BLaER1 (cell line): ENCODE results near the gene FYCO1.
"Not testable (repeated sequence)": the region's sequence is repeated elsewhere in the genome, so short reads cannot be mapped to it uniquely, and the experiment has no call there.

Experiments
- H3K27ac ChIP-seq: shearing (Covaris generic); formaldehyde crosslinking; 2 replicates; pipeline ENCODE4 v1.8.1; 2022
- H3K27me3 ChIP-seq: shearing (Covaris generic); formaldehyde crosslinking; 2 replicates; pipeline ENCODE4 v1.8.1; 2022
- H3K36me3 ChIP-seq: shearing (Covaris generic); formaldehyde crosslinking; 2 replicates; pipeline ENCODE4 v1.8.1; 2022
- H3K4me1 ChIP-seq: shearing (Covaris generic); formaldehyde crosslinking; 2 replicates; pipeline ENCODE4 v1.8.1; 2022
- H3K4me2 ChIP-seq: shearing (Covaris generic); formaldehyde crosslinking; 2 replicates; pipeline ENCODE4 v1.8.1; 2022
- H3K4me3 ChIP-seq: shearing (Covaris generic); formaldehyde crosslinking; 2 replicates; pipeline ENCODE4 v1.8.1; 2022
- H3K9ac ChIP-seq: shearing (Covaris generic); formaldehyde crosslinking; 2 replicates; pipeline ENCODE4 v1.8.1; 2022
- H3K9me3 ChIP-seq: shearing (Covaris generic); formaldehyde crosslinking; 2 replicates; pipeline ENCODE4 v1.8.1; 2022
- H4K20me1 ChIP-seq: shearing (Covaris generic); formaldehyde crosslinking; 2 replicates; pipeline ENCODE4 v1.8.1; 2022
- Cebpa-rat ChIP-seq: shearing (Covaris generic); IDR thresholded peaks from 2 replicates; pipeline ENCODE4 v1.8.1; 2022

Gene FYCO1

DNA sequence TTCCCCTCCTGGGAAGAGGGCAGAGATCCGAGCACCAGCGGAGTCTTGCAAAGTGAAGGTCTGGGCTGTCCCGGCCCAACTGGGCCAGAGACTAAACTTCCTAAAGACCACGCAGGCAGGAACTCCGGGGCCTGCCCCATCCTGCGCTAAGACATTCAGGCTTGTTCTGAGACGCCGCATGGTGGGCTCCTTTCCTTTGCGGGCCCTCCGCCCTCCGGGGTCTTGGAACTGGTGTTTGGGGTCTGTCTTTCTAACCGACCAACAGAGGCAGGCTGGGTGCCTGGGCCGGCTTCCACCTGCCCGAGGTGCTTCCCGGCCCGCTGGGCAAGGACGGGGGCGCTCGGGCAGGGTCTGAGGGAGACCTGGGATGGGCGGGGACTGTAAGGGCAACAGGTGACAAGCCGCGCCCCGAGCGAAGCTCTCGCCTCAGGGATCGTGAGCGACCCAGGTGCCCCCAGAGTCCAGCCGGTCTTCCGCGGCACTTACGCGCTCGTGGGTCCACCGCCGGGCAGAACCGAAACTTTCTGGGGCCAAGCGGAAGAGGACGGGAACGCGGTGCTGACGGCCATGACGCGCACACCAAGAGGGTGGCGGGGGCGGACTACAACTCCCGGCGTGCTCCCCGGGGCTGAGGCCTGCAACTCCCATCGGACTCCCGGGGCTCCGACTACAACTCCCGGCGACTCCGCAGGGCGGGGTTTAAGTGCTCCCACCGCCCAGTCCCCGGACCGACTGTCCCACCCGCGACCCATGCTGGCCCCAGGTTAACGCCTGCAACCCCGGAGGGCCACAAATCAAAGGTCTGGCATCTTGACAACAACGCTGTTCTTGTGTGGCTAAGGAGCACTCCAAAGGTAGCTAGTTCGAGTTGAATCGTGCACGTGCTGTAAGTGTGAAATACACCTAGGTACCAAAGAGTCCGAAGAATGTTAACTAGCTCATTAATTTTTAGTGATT lies at the start of gene FYCO1:
Gene FYCO1 (minus strand): TSS at position 589 of the 957 bp plus-strand sequence. CDS start 10,914 bp downstream, outside the sequence.
- Histone ChIP-seq H3K4me2 (peak within 1 kb of the TSS; percentile 90), H3K27ac (peak within 1 kb of the TSS; percentile 95), H3K27me3 (no peaks in the 10 kb centered on the region), H4K20me1 (peaks cover 25% of the 10 kb centered on the region), H3K4me1 (peaks cover 42% of the 10 kb centered on the region), H3K4me3 (peak within 1 kb of the TSS; percentile 96), H3K9me3 (no peaks in the 10 kb centered on the region), H3K9ac (peak within 1 kb of the TSS; percentile 94), H3K36me3 (peaks cover 8% of the 10 kb centered on the region; the same call in 1 of the 2 replicates)
- no peak for TF ChIP-seq Cebpa-rat

DNA sequence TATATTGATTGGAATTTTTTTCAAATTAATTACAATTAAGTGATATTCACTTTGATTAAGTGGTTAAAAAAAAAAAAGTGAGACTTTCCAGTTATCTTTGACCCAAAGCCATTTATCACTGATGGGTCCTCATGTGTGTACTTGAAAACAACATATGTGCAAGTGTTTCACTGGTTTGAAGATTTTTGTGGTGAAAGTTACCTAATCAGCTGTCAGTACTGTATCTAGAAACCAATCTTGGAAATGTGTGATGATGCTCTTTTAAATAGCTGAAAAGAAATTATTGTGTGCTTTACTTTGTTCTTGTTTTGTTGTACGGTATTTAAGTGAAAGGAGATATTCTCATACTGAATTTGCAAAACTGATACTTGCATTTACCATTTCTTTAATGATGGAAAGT lies 43.3 kb upstream of the FYCO1 start:
- Histone ChIP-seq H3K4me2 (no peak overlapping the region), H3K27me3 (no peaks in the 10 kb centered on the region), H3K9me3 (peaks cover 7% of the 10 kb centered on the region; the same call in 1 of the 2 replicates), H3K36me3 (no peaks in the 10 kb centered on the region), H3K27ac (no peak overlapping the region), H3K4me3 (no peak overlapping the region), H3K9ac (no peak overlapping the region), H3K4me1 (no peaks in the 10 kb centered on the region), H4K20me1 (no peaks in the 10 kb centered on the region)
- TF ChIP-seq Cebpa-rat, result no peak

DNA sequence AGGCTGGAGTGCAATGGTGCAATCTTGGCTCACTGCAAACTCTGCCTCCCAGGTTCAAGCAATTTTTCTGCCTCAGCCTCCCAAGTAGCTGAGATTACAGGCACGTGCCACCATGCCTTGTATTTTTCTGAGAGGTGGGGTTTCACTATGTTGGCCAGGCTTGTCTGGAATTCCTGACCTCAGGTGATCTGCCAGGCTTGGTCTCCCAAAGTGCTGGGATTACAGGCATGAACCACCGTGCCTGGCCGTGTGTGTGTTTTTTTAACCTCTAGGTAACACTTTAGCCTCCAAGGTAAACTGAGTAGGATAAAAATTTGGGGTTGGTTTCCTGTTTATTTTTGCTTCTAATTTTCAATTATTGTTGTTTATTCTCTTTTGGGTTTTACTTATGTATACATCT lies 42.4 kb upstream of the FYCO1 start:
- H3K27ac ChIP-seq, H3K4me2 ChIP-seq, H4K20me1 ChIP-seq, H3K4me1 ChIP-seq, H3K9me3 ChIP-seq, H3K36me3 ChIP-seq, H3K4me3 ChIP-seq, H3K27me3 ChIP-seq, H3K9ac ChIP-seq: not testable (repeated sequence)

DNA sequence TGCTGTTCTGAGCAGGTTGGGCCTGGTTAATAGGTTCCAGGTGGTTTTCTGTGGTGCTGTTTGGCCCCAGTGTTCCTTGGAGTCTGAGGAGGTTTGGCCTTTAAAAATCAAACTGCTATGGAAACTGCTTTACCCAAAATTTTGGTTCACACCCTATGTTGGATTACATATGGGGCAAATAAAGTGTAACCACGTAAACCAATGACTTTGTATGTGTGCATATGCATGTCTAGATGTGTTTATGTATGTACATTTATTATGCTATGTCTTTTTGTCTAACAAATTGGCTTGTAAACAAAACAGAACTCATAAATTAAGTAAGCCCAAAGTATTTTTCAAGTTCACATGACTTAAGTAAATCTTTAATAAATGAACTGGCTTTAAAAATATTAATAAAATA lies 40.6 kb upstream of the FYCO1 start:
- H3K4me1 ChIP-seq, result no peaks in the 10 kb centered on the region

DNA sequence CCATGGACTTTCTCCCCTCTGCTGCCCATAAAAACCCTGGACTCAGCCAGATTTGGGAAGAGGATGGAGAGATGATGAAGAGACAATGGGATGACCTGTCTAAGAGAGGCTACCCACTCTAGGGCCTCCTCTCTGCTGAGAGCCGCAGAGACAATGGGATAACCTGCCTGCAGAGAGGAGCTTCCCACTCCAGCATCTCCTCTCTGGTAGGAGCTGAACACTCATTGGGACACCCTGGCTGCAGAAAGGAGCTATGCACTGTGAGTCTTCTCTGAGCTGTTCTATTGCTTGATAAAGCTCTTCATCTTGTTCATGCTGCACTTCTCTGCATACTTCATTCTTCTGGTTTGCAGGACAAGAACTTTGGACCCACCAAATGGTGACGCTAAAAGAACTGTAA lies 36.1 kb upstream of the FYCO1 start:
- peaks cover 48% of the 10 kb centered on the region for H3K9me3 ChIP-seq
- H3K4me3 ChIP-seq, result no peak overlapping the region
- no peak for TF ChIP-seq Cebpa-rat
- no peak overlapping the region for H3K27ac ChIP-seq
- no peaks in the 10 kb centered on the region for H3K4me1 ChIP-seq
- no peak overlapping the region for H3K9ac ChIP-seq
- H3K36me3 ChIP-seq, result no peaks in the 10 kb centered on the region
- no peaks in the 10 kb centered on the region for H3K27me3 ChIP-seq
- H4K20me1 ChIP-seq, result no peaks in the 10 kb centered on the region
- H3K4me2 ChIP-seq, result no peak overlapping the region

More for the DNA sequence above, 40.6 kb upstream of the FYCO1 start:
- H3K4me2 ChIP-seq, result no peak overlapping the region
- no peak overlapping the region for H3K27ac ChIP-seq
- no peaks in the 10 kb centered on the region for H3K36me3 ChIP-seq
- no peaks in the 10 kb centered on the region for H4K20me1 ChIP-seq
- H3K9ac ChIP-seq, result no peak overlapping the region
- no peak for TF ChIP-seq Cebpa-rat
- H3K4me3 ChIP-seq, result no peak overlapping the region
- no peaks in the 10 kb centered on the region for H3K27me3 ChIP-seq
- H3K9me3 ChIP-seq, result peaks cover 19% of the 10 kb centered on the region

DNA sequence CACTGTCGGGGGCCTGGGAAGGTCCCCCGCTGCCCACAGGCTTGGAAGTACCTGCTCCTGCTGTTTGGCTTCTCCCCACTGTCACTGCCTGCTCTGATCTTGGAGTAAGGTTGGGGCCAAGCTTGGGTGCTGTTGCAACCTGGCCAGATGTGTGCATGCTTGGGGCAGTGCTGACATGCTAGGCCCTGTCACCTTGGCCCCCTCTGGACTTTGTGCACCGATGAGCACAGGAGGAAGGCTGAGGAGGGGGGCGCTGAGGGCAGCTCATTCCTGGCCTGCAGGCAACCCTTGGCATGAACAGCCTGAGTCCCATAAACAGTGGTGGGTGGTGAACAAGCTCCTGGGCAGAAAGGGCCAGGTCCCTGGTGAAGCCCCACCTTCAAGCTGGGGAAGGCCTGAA lies 35.6 kb upstream of the FYCO1 start:
- Histone ChIP-seq H4K20me1 (no peaks in the 10 kb centered on the region), H3K36me3 (no peaks in the 10 kb centered on the region), H3K4me3 (no peak overlapping the region), H3K4me2 (no peak overlapping the region), H3K27ac (no peak overlapping the region), H3K9ac (no peak overlapping the region), H3K27me3 (no peaks in the 10 kb centered on the region), H3K4me1 (no peaks in the 10 kb centered on the region), H3K9me3 (peaks cover 52% of the 10 kb centered on the region)
- TF ChIP-seq Cebpa-rat, result no peak

DNA sequence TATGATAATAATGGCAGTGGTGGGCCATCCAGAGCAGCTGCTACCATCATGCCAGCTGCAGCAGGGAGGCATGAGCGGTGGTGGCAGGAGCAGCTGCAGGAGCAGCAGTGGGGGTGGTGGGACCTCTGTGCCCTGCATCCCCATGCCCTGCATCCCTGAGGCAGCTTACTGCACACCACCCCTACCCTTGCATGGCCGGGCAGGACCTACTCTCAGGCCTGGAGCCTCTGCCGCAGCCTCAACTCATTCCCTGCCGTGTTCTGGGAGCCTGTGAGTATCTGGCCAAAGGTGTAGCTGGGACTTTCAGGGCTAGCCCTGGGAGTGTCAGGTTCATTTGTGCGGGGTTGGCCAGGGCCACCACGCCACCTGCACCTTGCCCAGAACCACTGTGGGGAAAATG lies 35.0 kb upstream of the FYCO1 start:
- H3K4me2 ChIP-seq, result no peak overlapping the region
- H3K4me3 ChIP-seq, result no peak overlapping the region
- H3K36me3 ChIP-seq, result no peaks in the 10 kb centered on the region
- H3K27me3 ChIP-seq, result no peaks in the 10 kb centered on the region
- no peak overlapping the region for H3K9ac ChIP-seq
- no peaks in the 10 kb centered on the region for H3K4me1 ChIP-seq
- TF ChIP-seq Cebpa-rat, result no peak
- no peak overlapping the region for H3K27ac ChIP-seq
- H4K20me1 ChIP-seq, result no peaks in the 10 kb centered on the region
- H3K9me3 ChIP-seq, result peaks cover 52% of the 10 kb centered on the region

DNA sequence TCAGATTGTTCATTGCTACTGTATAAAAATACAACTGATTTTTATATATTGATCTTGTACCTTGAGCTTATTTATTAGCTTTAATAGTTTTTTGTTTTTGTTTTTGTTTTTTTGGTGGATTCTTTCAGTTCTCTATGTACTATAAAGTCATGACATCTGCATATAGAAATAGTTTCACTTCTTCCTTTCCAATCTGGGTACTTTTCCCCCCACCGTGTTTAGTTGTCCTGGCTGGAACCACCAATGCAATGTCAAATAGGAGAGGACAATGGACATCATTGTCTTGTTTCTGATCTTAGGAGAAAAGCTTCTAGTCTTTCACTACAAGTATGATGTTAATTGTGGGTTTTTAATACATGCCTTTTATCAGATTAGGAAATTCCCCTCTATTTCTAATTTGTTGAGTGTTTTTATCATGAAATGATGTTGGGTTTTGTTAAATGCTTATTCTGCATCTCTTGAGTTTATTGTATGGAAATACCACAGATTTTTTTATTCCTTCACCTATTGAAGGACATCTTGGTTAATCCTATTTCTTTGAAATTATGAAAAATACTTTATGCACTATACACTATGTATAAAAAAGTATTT lies 34.4 kb upstream of the FYCO1 start:
- no peaks in the 10 kb centered on the region for H3K4me1 ChIP-seq
- no peak overlapping the region for H3K4me2 ChIP-seq
- no peaks in the 10 kb centered on the region for H3K27me3 ChIP-seq
- no peaks in the 10 kb centered on the region for H4K20me1 ChIP-seq
- H3K4me3 ChIP-seq, result no peak overlapping the region
- no peaks in the 10 kb centered on the region for H3K36me3 ChIP-seq
- H3K9ac ChIP-seq, result no peak overlapping the region
- no peak for TF ChIP-seq Cebpa-rat
- H3K27ac ChIP-seq, result no peak overlapping the region
- peaks cover 52% of the 10 kb centered on the region for H3K9me3 ChIP-seq

DNA sequence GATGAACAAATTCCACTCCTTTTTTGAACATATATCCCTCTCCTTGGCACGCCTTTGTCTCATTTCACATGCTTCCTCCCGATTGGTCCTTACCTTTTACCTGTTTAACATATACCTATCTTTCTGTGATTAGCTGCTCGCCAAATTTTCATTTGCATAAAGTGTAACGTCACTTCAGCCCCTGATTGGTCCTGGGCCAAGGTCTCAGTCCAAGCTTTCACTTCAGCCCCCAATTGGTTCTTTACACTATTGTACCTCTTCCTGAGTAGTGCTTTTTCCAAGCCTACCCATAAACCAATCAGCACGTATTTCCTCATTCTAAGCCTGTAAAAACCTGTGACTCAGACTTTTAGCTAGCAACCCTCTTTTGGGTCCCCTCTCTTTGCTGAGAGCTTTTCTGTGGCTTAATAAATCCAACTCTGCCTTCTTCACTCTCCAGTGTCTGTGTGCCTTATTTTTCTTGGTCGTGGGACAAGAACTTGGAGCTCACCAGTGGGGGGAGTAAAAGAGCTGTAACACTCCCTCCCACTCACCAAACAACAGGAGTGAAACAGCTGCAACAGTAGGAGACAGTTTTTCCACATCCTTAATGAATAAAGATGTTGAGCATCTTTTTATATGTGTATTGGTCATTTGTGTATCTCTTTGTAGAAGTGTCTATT lies 32.2 kb upstream of the FYCO1 start:
- TF ChIP-seq Cebpa-rat, result no peak
- Histone ChIP-seq H3K27ac (no peak overlapping the region), H3K4me3 (no peak overlapping the region), H4K20me1 (no peaks in the 10 kb centered on the region), H3K9me3 (peaks cover 52% of the 10 kb centered on the region), H3K4me2 (no peak overlapping the region), H3K27me3 (no peaks in the 10 kb centered on the region), H3K36me3 (no peaks in the 10 kb centered on the region), H3K9ac (no peak overlapping the region), H3K4me1 (no peaks in the 10 kb centered on the region)
